HL-60 (cell line): ENCODE measurements around the gene SMAD9.

ENCODE experiments used
- SPI1 ChIP-seq: IDR thresholded peaks from 2 replicates; pipeline ENCODE4 v1.6.1; 2012; ENCODE audit warnings: low read depth, mild to moderate bottlenecking, borderline replicate concordance
- TF ChIP-seq, protein P1 (sequence below): IDR thresholded peaks from one replicate; pipeline ENCODE4 v1.5.1; 2011; ENCODE audit warnings: low read length, control low read depth, inconsistent platforms; ENCODE audit not compliant: insufficient read depth
- TF ChIP-seq, protein P2 (sequence below): IDR thresholded peaks from 2 replicates; pipeline ENCODE4 v1.6.1; 2012; ENCODE audit warnings: low read depth; ENCODE audit not compliant: insufficient replicate concordance

DNA sequence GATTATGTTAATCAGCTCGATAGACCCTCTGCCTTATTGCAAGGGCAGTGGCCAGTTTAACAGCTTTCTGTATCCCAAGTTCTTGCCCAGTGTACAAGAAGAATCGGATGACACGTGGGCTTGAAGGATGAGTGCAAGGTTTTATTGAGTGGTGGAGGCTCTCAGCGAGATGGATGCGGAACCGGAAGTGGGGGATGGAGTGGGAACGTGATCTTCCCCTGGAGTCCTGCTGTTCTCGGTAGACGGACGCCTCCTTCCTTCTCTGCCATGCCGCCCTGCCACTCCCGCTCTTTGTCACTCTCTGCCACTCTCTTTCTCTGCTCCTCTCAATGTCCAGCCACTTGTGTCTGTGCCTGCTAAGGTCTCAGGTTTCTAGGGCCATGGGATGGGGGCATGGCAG lies 80.1 kb downstream of the SMAD9 start:
- TF ChIP-seq, protein P1, sequence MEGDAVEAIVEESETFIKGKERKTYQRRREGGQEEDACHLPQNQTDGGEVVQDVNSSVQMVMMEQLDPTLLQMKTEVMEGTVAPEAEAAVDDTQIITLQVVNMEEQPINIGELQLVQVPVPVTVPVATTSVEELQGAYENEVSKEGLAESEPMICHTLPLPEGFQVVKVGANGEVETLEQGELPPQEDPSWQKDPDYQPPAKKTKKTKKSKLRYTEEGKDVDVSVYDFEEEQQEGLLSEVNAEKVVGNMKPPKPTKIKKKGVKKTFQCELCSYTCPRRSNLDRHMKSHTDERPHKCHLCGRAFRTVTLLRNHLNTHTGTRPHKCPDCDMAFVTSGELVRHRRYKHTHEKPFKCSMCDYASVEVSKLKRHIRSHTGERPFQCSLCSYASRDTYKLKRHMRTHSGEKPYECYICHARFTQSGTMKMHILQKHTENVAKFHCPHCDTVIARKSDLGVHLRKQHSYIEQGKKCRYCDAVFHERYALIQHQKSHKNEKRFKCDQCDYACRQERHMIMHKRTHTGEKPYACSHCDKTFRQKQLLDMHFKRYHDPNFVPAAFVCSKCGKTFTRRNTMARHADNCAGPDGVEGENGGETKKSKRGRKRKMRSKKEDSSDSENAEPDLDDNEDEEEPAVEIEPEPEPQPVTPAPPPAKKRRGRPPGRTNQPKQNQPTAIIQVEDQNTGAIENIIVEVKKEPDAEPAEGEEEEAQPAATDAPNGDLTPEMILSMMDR = no peak
- TF ChIP-seq, protein P2, sequence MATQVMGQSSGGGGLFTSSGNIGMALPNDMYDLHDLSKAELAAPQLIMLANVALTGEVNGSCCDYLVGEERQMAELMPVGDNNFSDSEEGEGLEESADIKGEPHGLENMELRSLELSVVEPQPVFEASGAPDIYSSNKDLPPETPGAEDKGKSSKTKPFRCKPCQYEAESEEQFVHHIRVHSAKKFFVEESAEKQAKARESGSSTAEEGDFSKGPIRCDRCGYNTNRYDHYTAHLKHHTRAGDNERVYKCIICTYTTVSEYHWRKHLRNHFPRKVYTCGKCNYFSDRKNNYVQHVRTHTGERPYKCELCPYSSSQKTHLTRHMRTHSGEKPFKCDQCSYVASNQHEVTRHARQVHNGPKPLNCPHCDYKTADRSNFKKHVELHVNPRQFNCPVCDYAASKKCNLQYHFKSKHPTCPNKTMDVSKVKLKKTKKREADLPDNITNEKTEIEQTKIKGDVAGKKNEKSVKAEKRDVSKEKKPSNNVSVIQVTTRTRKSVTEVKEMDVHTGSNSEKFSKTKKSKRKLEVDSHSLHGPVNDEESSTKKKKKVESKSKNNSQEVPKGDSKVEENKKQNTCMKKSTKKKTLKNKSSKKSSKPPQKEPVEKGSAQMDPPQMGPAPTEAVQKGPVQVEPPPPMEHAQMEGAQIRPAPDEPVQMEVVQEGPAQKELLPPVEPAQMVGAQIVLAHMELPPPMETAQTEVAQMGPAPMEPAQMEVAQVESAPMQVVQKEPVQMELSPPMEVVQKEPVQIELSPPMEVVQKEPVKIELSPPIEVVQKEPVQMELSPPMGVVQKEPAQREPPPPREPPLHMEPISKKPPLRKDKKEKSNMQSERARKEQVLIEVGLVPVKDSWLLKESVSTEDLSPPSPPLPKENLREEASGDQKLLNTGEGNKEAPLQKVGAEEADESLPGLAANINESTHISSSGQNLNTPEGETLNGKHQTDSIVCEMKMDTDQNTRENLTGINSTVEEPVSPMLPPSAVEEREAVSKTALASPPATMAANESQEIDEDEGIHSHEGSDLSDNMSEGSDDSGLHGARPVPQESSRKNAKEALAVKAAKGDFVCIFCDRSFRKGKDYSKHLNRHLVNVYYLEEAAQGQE = no peak
- no peak for TF ChIP-seq SPI1
